COLO668 (cell line): ENCODE data around the gene IBA57.
"Not testable (repeated sequence)": the region's sequence is repeated elsewhere in the genome, so short reads cannot be mapped to it uniquely, and the experiment has no call there.

Experiments used
- DNase-seq: peaks from one replicate; lab custom pipeline; 2025; ENCODE audit not compliant: unreplicated experiment; lab: John Stamatoyannopoulos, UW

IBA57 gene

GRCh38 chr1:228210712-228211530 is 45.3 kb downstream of the IBA57 start:
- no peak for DNase-seq

- no peak for DNase-seq
Observed at GRCh38 chr1:228211531-228212414, 46.2 kb downstream of the IBA57 start.

GRCh38 chr1:228212415-228212965 is 46.9 kb downstream of the IBA57 start:
- no peak for DNase-seq

- DNase-seq = peak; percentile 79
Observed at GRCh38 chr1:228212966-228213844, 47.6 kb downstream of the IBA57 start.

- DNase-seq = no peak
Observed at GRCh38 chr1:228213917-228214808, 48.6 kb downstream of the IBA57 start.

- DNase-seq = no peak
Observed at GRCh38 chr1:228214921-228215662, 49.5 kb downstream of the IBA57 start.

- no peak for DNase-seq
Observed at GRCh38 chr1:228215663-228216116, 50.1 kb downstream of the IBA57 start.

- DNase-seq = peak; percentile 18
Observed at GRCh38 chr1:228216371-228217320, 51.0 kb downstream of the IBA57 start.

GRCh38 chr1:228217551-228218344 is 52.1 kb downstream of the IBA57 start:
- DNase-seq = no peak

- no peak for DNase-seq
Observed at GRCh38 chr1:228218513-228219244, 53.1 kb downstream of the IBA57 start.

- no peak for DNase-seq
Observed at GRCh38 chr1:228219245-228219961, 53.8 kb downstream of the IBA57 start.

- DNase-seq = no peak
Observed at GRCh38 chr1:228219962-228220780, 54.6 kb downstream of the IBA57 start.

- not testable (repeated sequence) for DNase-seq
Observed at GRCh38 chr1:228221097-228221496, 55.5 kb downstream of the IBA57 start.

- no peak for DNase-seq
Observed at GRCh38 chr1:228222548-228222947, 56.9 kb downstream of the IBA57 start.
